HL-60/S4 treated with retinoic acid at 250 ng/mL for 4 days and 3 days (cell line): ENCODE data around the gene AKAP6.

Source experiments
- in situ Hi-C: fragments of 300-500 bp; cut with MboI; formaldehyde crosslinking; loops from 2 replicates; pipeline ENCODE4 v1.7.0; 2022; ENCODE audit warnings: low sequenced_read_pairs

Gene AKAP6

GRCh38 chr14:32694795-32695449 is 365.8 kb downstream of the AKAP6 start:
- in situ Hi-C loops = no loop called here

GRCh38 chr14:32696325-32697091 is 367.4 kb downstream of the AKAP6 start:
- in situ Hi-C loops = no loop called here

- in situ Hi-C loops = no loop called here
Measured at GRCh38 chr14:32697114-32697513, 368.0 kb downstream of the AKAP6 start.

- in situ Hi-C loops = no loop called here
Measured at GRCh38 chr14:32697704-32698103, 368.6 kb downstream of the AKAP6 start.

- in situ Hi-C loops = no loop called here
Measured at GRCh38 chr14:32698831-32699230, 369.7 kb downstream of the AKAP6 start.

- in situ Hi-C loops = loop anchor here (25.0 kb wide), 1 partner anchor 1086 kb away; no protein-coding TSS in a partner anchor
Measured at GRCh38 chr14:32701475-32701874, 372.4 kb downstream of the AKAP6 start.

- in situ Hi-C loops = loop anchor here (25.0 kb wide), 1 partner anchor 1085 kb away; no protein-coding TSS in a partner anchor
Measured at GRCh38 chr14:32702088-32702487, 373.0 kb downstream of the AKAP6 start.

- in situ Hi-C loops = loop anchor here (25.0 kb wide), 1 partner anchor 1085 kb away; no protein-coding TSS in a partner anchor
Measured at GRCh38 chr14:32702562-32702961, 373.5 kb downstream of the AKAP6 start.

- in situ Hi-C loops = loop anchor here (25.0 kb wide), 1 partner anchor 1084 kb away; no protein-coding TSS in a partner anchor
Measured at GRCh38 chr14:32703183-32703621, 374.1 kb downstream of the AKAP6 start.

GRCh38 chr14:32706721-32707519 is 377.8 kb downstream of the AKAP6 start:
- in situ Hi-C loops = loop anchor here (25.0 kb wide), 1 partner anchor 1080 kb away; no protein-coding TSS in a partner anchor

GRCh38 chr14:32707742-32708500 is 378.8 kb downstream of the AKAP6 start:
- in situ Hi-C loops = loop anchor here (25.0 kb wide), 1 partner anchor 1079 kb away; no protein-coding TSS in a partner anchor

- in situ Hi-C loops = loop anchor here (25.0 kb wide), 1 partner anchor 1078 kb away; no protein-coding TSS in a partner anchor
Measured at GRCh38 chr14:32709027-32709426, 379.9 kb downstream of the AKAP6 start.

GRCh38 chr14:32710231-32710671 is 381.2 kb downstream of the AKAP6 start:
- in situ Hi-C loops = loop anchor here (25.0 kb wide), 1 partner anchor 1077 kb away; no protein-coding TSS in a partner anchor

- in situ Hi-C loops = loop anchor here (25.0 kb wide), 1 partner anchor 1076 kb away; no protein-coding TSS in a partner anchor
Measured at GRCh38 chr14:32710731-32711680, 381.9 kb downstream of the AKAP6 start.

- in situ Hi-C loops = loop anchor here (25.0 kb wide), 1 partner anchor 1073 kb away; no protein-coding TSS in a partner anchor
Measured at GRCh38 chr14:32713856-32714255, 384.8 kb downstream of the AKAP6 start.

- in situ Hi-C loops = loop anchor here (25.0 kb wide), 1 partner anchor 1068 kb away; no protein-coding TSS in a partner anchor
Measured at GRCh38 chr14:32719601-32720000, 390.5 kb downstream of the AKAP6 start.

GRCh38 chr14:32720927-32721326 is 391.8 kb downstream of the AKAP6 start:
- in situ Hi-C loops = loop anchor here (25.0 kb wide), 1 partner anchor 1066 kb away; no protein-coding TSS in a partner anchor

- in situ Hi-C loops = loop anchor here (25.0 kb wide), 1 partner anchor 1065 kb away; no protein-coding TSS in a partner anchor
Measured at GRCh38 chr14:32722631-32723183, 393.6 kb downstream of the AKAP6 start.
